GM12874 (cell line): Measurements from ENCODE around the gene ITGB7.

Experiments
- TF ChIP-seq, protein P1 (sequence below): IDR thresholded peaks from 2 replicates; pipeline ENCODE4 v1.5.1; 2011; ENCODE audit warnings: low read depth, mild to moderate bottlenecking, control low read depth, low read length, moderate library complexity; ENCODE audit not compliant: insufficient read depth

The ITGB7 gene

DNA sequence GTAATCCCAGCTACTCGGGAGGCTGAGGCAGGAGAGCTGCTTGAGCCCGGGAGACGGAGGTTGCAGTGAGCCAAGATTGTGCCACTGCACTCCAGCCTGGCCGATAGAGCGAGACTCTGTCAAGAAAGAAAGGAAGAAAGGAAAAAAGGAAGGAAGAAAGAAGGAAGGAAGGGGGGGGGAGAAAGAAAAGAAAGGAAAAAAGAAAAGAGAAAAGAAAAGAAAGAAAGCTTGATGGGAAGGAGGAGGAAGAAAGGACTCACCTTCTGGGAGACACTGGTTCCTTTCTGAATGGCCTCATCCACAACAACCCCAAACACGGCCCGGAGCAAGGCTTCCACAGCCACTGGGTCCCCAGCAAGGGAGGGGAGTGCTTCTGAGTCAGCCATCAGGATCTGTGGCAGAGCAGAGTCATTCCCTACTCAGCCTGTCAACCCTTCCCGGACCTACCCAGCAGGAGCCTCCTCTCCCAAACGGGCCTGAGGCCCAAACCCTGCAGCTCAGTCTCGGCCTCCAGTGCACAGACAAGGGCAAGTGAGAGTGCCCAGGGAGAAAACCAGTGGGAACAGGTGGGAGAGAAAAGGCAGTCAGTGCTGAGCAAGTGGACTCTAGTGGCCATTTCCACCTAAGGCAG, 33.9 kb downstream of the ITGB7 start:
- TF ChIP-seq, protein P1, sequence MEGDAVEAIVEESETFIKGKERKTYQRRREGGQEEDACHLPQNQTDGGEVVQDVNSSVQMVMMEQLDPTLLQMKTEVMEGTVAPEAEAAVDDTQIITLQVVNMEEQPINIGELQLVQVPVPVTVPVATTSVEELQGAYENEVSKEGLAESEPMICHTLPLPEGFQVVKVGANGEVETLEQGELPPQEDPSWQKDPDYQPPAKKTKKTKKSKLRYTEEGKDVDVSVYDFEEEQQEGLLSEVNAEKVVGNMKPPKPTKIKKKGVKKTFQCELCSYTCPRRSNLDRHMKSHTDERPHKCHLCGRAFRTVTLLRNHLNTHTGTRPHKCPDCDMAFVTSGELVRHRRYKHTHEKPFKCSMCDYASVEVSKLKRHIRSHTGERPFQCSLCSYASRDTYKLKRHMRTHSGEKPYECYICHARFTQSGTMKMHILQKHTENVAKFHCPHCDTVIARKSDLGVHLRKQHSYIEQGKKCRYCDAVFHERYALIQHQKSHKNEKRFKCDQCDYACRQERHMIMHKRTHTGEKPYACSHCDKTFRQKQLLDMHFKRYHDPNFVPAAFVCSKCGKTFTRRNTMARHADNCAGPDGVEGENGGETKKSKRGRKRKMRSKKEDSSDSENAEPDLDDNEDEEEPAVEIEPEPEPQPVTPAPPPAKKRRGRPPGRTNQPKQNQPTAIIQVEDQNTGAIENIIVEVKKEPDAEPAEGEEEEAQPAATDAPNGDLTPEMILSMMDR: no peak

DNA sequence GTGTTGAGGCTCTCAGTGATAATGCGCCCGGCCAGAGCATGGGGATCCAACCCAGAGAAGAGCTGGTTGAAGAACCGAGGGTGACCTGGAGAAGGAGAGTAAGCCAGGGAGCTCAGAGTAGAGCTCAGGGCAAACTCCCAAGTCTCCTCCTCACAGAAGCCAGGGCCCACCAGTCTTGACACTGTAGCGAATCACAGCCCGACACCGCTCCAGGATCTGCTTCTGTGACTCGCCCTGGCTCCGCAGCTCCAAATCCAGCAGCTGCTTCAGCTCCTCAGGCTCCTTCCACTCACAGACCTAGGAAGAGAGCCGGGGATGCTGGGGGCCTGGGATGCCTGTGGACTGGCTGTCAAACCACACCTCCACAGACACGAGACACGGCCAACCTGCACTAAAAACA, 34.7 kb downstream of the ITGB7 start:
- TF ChIP-seq, protein P1: no peak

DNA sequence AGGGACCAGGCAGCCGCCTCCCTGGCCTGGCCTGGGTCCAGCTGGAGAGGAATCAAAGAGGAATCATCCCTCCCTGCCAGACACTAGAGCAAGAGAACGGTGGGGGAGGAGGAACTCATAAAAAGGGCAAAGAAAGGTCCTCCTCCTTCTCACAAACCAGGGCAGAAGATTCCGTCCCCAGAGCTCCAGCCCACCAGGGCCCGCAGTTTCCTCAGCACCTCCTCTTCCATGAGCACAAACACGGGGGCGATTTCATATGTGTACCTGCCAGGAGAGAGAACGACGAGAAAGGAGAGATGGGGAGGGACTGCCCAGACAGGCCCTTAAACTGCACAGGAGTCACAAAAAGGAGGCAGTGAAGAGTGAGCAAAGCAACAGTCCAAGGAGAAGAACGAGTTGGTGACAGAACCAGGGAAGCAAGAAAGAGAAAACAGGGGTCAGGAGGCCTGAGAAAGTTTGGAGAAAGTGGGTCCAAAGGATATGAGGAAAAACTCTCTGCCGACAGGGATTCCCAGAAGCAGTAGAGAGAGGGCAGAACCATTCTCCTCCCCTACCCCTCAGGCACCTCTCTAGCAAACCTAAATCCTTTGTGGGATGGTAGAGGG, 35.2 kb downstream of the ITGB7 start:
- TF ChIP-seq, protein P1: no peak

DNA sequence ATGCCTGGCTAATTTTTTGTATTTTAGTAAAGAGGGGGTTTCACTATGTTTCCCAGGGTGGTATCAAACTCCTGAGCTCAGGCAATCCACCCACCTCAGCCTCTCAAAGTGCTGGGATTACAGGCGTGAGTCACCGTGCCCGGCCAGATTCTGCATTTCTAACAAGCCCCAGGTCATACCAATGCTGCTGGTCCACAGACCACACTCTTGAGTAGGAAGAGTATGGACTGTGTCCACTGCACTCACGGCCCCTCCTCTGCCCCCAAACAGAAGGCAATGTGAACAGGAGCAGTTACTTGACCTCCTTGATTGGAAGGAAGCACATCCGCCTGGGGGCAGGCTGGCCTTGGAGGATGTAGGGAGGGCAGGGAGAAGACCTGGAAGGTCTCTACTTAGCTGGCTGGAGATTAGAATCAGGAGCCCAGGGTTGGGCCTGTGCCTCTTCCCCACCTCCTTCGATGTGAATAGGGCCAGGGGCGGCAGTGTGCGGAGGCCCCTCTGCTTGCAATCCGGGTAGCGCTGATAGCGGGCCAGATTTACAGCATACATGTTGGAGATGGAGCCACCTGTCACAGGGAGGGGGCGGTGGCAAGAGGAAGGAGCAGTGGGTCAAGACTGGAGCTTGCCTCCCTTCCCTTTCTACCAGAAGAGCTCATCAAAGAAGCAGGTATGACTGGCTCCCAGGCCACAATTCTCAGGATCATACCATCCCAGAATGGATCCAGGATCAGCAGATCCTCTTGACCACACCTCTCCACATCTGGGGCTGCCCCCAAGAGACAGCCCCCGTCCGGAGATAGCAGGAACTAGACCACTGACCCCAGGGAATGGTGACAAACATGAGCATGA, 36.0 kb downstream of the ITGB7 start:
- TF ChIP-seq, protein P1: no peak

DNA sequence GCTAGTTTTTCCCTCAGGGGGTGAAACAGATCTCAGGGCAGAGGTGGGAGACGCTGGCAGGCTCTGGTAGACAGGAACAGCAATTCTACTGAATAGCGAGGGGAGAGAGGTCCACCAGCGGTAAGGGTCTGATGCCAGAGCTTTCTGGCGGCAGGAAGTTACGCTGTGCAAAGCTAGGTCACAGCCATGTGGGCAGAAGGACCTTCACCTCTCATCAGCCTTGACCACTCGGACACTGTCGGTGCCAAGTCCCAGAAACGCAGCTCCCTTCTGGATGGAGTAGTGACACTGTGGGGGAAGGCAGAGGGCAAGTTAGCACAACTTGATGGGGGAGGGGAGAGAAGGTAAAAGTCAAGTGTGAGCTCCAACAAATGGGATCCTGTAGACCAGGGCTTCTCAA, 36.8 kb downstream of the ITGB7 start:
- TF ChIP-seq, protein P1: no peak

DNA sequence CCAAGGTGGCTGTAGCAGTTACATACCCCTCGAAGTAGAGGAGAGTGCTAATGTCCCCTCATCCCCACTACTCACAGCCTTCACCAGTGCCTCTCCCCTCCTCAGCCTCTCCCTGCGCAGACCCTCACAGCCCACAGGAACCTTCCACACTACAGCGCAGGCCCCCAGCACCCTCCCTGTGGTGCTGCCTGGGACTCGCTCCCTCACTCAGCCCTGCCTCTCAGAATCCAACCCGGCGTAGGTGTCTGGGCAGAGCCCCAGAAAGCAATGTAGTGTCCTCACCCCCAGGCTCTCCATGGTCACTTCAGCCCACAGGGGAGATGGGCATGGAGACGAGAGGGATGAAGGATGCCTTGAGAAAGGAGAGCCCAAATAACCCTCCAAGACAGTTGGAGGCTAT, 37.4 kb downstream of the ITGB7 start:
- TF ChIP-seq, protein P1: no peak

DNA sequence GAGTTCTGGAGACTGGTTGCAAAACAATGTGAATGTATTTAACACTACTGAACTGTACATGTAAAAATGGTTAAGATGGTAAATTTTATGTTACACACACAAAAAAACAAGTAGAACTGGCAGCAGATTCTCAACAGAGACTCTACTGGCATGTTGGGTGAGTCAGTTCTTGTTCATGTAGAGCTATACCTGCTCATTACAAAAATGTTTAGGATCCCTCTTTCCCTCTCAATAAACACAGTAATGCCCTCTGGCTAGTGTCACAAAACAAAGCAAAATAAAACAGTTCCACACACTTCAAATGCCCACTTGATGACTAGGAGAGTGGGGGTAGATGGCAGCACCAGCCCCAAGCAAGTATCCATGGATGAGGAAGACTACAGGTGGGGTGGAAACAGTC, 40.2 kb downstream of the ITGB7 start:
- TF ChIP-seq, protein P1: no peak
